NT2/D1 (cell line): ENCODE data around the gene STXBP5L.
"Not testable (repeated sequence)": the region's sequence is repeated elsewhere in the genome, so short reads cannot be mapped to it uniquely, and the experiment has no call there.

Source experiments
- DNase-seq: peaks from one replicate; pipeline ENCODE4 v3.0.0-alpha.2; 2011; ENCODE audit warnings: low read depth, low spot score
- H3K27me3 ChIP-seq: 2 replicates; pipeline ENCODE4 v1.6.0; 2011; ENCODE audit warnings: mild to moderate bottlenecking; ENCODE audit not compliant: insufficient read length, insufficient read depth
- H3K36me3 ChIP-seq: 2 replicates; pipeline ENCODE4 v1.6.1; 2011; ENCODE audit warnings: mild to moderate bottlenecking, low read length, mixed read lengths; ENCODE audit not compliant: insufficient read depth, insufficient read length
- H3K4me1 ChIP-seq: 2 replicates; pipeline ENCODE4 v1.5.1; 2011; ENCODE audit not compliant: insufficient read depth, insufficient read length
- H3K4me3 ChIP-seq: 2 replicates; pipeline ENCODE4 v1.5.1; 2011; ENCODE audit warnings: low read depth; ENCODE audit not compliant: insufficient read length
- H3K9ac ChIP-seq: 2 replicates; pipeline ENCODE4 v1.6.0; 2011; ENCODE audit warnings: low read depth; ENCODE audit not compliant: insufficient read length
- H3K9me3 ChIP-seq: 2 replicates; pipeline ENCODE4 v1.5.1; 2011; ENCODE audit warnings: mild to moderate bottlenecking, low read length; ENCODE audit not compliant: insufficient read depth
- SUZ12 ChIP-seq: IDR thresholded peaks from 2 replicates; pipeline ENCODE4 v1.6.1; 2011; ENCODE audit not compliant: insufficient read length, insufficient read depth; ENCODE audit errors: extremely low read depth
- YY1 ChIP-seq: IDR thresholded peaks from 2 replicates; pipeline ENCODE4 v1.6.1; 2011; ENCODE audit not compliant: insufficient read length, insufficient read depth
- ZNF274 ChIP-seq: IDR thresholded peaks from 2 replicates; pipeline ENCODE4 v1.6.1; 2011; ENCODE audit warnings: mild to moderate bottlenecking, low read depth, low read length

The STXBP5L gene

GRCh38 chr3:121324320-121324719, 416.3 kb downstream of the STXBP5L start:
- TF ChIP-seq SUZ12 = no peak
- no peak for TF ChIP-seq YY1
- TF ChIP-seq ZNF274 = no peak
- H3K9ac ChIP-seq = no peak overlapping the region
- H3K9me3 ChIP-seq = no peaks in the 10 kb centered on the region
- no peaks in the 10 kb centered on the region for H3K36me3 ChIP-seq
- H3K4me1 ChIP-seq = no peaks in the 10 kb centered on the region
- H3K4me3 ChIP-seq = no peak overlapping the region
- DNase-seq = no peak
- no peaks in the 10 kb centered on the region for H3K27me3 ChIP-seq

DNA sequence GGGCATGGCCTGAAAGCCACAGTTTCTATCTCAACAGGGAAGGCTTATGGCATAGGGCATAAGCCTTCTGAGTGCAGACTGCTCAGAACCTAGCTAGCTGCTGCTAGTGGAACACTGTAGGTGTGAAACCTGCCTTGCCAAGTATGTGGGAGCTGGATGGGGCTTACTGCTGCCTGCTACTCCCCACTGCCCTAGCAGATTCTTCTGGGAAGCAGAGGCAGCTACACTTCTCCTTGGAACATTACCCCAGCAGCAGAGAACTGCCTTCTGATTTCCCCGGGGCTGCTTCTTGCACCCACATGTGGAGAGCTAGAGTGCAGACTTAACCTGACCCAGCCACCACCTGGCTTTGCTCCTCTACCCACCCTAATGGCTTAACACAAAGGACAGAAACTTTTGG, 422.1 kb downstream of the STXBP5L start:
- TF ChIP-seq SUZ12 (no peak), YY1 (no peak)
- no peaks in the 10 kb centered on the region for H3K27me3 ChIP-seq
- H3K36me3 ChIP-seq = no peaks in the 10 kb centered on the region
- no peak overlapping the region for H3K9ac ChIP-seq
- H3K4me1 ChIP-seq = no peaks in the 10 kb centered on the region
- no peak overlapping the region for H3K4me3 ChIP-seq
- no peak for DNase-seq
- H3K9me3 ChIP-seq = no peaks in the 10 kb centered on the region

DNA sequence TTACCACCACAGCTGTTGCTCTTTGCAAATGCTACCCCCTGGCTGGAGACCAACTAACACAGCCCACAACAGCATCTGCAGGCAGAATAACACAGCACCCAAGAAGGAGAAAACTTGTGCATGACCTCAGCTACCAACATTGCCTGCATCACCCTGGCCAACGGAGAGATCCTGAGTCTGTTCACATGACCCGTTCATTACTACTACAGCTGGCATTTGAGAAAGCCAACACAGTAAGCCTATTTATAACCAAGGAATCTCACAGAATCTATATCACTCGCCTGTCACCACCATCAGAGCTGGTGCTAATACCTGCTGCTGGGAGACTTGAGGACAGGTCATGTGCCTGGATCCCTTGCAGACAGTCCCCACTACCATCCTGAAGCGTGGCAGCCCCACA, 422.6 kb downstream of the STXBP5L start:
- H3K9me3 ChIP-seq = no peaks in the 10 kb centered on the region
- no peak for TF ChIP-seq SUZ12
- TF ChIP-seq YY1 = no peak
- no peaks in the 10 kb centered on the region for H3K36me3 ChIP-seq
- H3K9ac ChIP-seq = no peak overlapping the region
- no peaks in the 10 kb centered on the region for H3K4me1 ChIP-seq
- no peak overlapping the region for H3K4me3 ChIP-seq
- no peak for DNase-seq
- no peaks in the 10 kb centered on the region for H3K27me3 ChIP-seq

DNA sequence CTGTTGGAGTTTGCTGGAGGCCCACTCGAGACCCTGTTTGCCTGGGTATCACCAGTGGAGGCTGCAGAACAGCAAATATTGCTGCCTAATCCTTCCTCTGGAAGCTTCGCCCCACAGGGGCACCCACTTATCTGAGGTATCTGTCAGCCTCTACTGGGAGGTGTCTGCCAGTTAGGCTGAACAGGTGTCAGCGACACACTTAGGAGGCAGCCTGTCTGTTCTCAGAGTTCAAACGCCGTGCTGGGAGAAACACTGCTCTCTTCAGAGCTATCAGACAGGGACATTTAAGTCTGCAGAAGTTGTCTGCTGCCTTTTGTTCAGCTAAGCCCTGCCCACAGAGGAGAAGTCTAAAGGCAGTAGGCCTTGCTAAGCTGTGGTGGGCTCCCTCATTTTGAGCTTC, 448.0 kb downstream of the STXBP5L start:
- DNase-seq, H3K36me3 ChIP-seq, H3K9ac ChIP-seq, H3K27me3 ChIP-seq, H3K9me3 ChIP-seq, H3K4me3 ChIP-seq, H3K4me1 ChIP-seq: not testable (repeated sequence)

- Histone ChIP-seq H3K27me3 (no peaks in the 10 kb centered on the region), H3K9me3 (no peaks in the 10 kb centered on the region), H3K4me3 (no peak overlapping the region), H3K9ac (no peak overlapping the region), H3K36me3 (no peaks in the 10 kb centered on the region), H3K4me1 (no peaks in the 10 kb centered on the region)
- DNase-seq = no peak
- TF ChIP-seq ZNF274 (no peak), SUZ12 (no peak), YY1 (no peak)
Measured at GRCh38 chr3:121362035-121362734, 454.2 kb downstream of the STXBP5L start.

DNA sequence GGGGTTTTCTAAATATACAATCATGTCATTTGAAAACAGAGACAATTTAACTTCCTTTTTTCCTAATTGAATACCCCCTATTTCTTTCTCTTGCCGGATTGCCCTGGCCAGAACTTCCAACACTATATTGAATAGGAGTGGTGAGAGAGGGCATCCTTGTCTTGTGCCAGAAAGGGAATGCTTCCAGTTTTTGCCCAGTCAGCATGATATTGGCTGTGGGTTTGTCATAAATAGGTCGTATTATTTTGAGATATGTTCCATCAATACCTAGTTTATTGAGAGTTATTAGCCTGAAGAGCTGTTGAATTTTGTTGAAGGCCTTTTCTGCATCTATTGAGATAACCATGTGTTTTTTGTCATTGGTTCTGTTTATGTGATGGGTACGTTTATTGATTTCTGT, 480.3 kb downstream of the STXBP5L start:
- H3K36me3 ChIP-seq, DNase-seq, H3K4me3 ChIP-seq, H3K9me3 ChIP-seq, H3K9ac ChIP-seq, H3K4me1 ChIP-seq, H3K27me3 ChIP-seq: not testable (repeated sequence)

GRCh38 chr3:121395967-121396366, 488.0 kb downstream of the STXBP5L start:
- H3K9me3 ChIP-seq, H3K4me1 ChIP-seq, H3K36me3 ChIP-seq, DNase-seq, H3K27me3 ChIP-seq, H3K4me3 ChIP-seq, H3K9ac ChIP-seq: not testable (repeated sequence)

DNA sequence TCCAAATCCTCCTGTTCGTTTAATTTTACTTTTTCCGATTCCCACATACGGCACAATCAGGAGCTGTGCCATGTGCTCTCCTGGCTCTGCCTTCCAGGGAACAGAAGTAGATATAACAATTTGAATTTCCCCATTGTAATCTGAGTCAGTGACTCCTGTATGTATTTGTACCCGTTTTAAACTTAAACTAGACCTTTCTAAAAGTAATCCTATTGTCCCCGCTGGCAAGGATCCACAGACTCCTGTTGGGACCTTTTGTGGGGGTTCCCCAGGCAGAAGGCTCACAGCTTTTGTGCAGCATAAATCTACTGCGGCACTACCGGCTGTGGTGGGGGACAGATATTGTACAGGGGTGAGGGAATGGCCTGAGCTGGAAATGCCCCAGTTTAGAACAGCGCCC, 490.0 kb downstream of the STXBP5L start:
- not testable (repeated sequence) for H3K4me1 ChIP-seq, H3K4me3 ChIP-seq, H3K9me3 ChIP-seq, H3K36me3 ChIP-seq, DNase-seq, H3K9ac ChIP-seq, H3K27me3 ChIP-seq
